ENCODE results near the gene HDAC4.

Gene HDAC4

GRCh38 chr2:239376351-239376750 lies 24.5 kb downstream of the HDAC4 start:
- Histone ChIP-seq H4K20me1 (ENCODE audit: insufficient read depth, low read length, poor library complexity, severe bottlenecking) (no peaks in the 10 kb centered on the region), H3K9me2 (replicated peaks; ENCODE audit: low read depth, low read length) (no peaks in the 10 kb centered on the region), H2AFZ (ENCODE audit: low read length) (no peak overlapping the region), H3F3A (ENCODE audit: low read depth) (no peaks in the 10 kb centered on the region), H3K4me1 (ENCODE audit: insufficient read depth, low read length, poor library complexity, severe bottlenecking) (no peaks in the 10 kb centered on the region), H3K4me3 (ENCODE audit: low read length, poor library complexity, severe bottlenecking) (no peak overlapping the region), H3K9me3 (ENCODE audit: insufficient read depth, low read depth, low read length) (no peaks in the 10 kb centered on the region), H3K4me2 (ENCODE audit: low read depth, low read length, poor library complexity, severe bottlenecking) (no peak overlapping the region), H3K9ac (ENCODE audit: low read depth, low read length, poor library complexity, severe bottlenecking) (no peak overlapping the region), H3K79me2 (ENCODE audit: insufficient read depth, low read length) (no peaks in the 10 kb centered on the region), H3K27me3 (ENCODE audit: insufficient read depth, low read length, poor library complexity, severe bottlenecking) (no peaks in the 10 kb centered on the region), H3K36me3 (ENCODE audit: insufficient read depth, low read length) (no peaks in the 10 kb centered on the region)
- TF ChIP-seq, protein P1, sequence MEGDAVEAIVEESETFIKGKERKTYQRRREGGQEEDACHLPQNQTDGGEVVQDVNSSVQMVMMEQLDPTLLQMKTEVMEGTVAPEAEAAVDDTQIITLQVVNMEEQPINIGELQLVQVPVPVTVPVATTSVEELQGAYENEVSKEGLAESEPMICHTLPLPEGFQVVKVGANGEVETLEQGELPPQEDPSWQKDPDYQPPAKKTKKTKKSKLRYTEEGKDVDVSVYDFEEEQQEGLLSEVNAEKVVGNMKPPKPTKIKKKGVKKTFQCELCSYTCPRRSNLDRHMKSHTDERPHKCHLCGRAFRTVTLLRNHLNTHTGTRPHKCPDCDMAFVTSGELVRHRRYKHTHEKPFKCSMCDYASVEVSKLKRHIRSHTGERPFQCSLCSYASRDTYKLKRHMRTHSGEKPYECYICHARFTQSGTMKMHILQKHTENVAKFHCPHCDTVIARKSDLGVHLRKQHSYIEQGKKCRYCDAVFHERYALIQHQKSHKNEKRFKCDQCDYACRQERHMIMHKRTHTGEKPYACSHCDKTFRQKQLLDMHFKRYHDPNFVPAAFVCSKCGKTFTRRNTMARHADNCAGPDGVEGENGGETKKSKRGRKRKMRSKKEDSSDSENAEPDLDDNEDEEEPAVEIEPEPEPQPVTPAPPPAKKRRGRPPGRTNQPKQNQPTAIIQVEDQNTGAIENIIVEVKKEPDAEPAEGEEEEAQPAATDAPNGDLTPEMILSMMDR (conservative IDR thresholded peaks at IDR 0.05; ENCODE audit: low read length) = no peak
- TF ChIP-seq EZH2phosphoT487 (IDR thresholded peaks at IDR 0.05; ENCODE audit: borderline replicate concordance) = no peak

DNA sequence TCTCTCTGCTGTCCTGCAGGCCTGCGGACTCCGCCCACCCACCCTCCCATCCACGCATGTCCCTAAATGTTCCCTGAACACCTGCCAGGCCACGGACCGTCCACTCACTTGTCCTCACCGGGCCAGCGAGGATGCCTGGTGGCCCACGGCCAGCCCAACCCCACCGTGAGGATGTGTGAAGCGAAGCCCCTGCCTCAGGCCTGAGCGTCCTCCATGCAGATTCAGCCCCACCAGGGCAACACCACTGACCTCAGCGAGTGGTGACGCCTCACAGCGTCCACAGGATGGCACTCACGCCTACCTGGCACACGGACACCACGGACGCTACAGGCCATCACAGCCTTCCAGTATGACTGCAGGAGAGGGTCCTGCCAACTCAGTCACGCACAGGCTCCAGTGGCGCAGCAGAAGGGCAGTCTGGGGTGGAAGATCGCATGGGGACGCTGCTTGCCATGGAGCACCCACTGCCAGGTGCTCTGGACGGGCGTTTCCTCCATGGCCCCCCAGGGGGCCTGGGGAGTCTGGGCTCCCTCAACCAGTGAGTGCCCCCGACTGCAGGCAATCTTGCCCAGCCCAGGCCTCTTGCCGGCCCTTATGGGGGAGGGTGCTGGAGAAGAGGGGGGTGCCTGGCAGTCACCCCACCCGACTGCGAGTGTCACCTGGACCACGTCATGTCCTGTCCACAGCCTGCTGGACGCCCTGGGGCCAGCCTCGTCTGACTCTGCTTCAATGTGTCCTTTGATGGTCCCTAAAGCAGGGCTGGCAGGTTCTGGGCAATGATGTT lies 25.4 kb downstream of the HDAC4 start:
- H3F3A ChIP-seq (ENCODE audit: low read depth) = no peaks in the 10 kb centered on the region
- H3K27me3 ChIP-seq (ENCODE audit: insufficient read depth, low read length, poor library complexity, severe bottlenecking) = no peaks in the 10 kb centered on the region
- TF ChIP-seq EZH2phosphoT487 (IDR thresholded peaks at IDR 0.05; ENCODE audit: borderline replicate concordance) = no peak
- TF ChIP-seq, protein P1 (conservative IDR thresholded peaks at IDR 0.05; ENCODE audit: low read length) = 0 out of 2 replicates have a peak, but pooled peaks have one; percentile 15
- no peak overlapping the region for H3K4me3 ChIP-seq (ENCODE audit: low read length, poor library complexity, severe bottlenecking)
- H3K79me2 ChIP-seq (ENCODE audit: insufficient read depth, low read length) = no peaks in the 10 kb centered on the region
- H3K9me2 ChIP-seq (replicated peaks; ENCODE audit: low read depth, low read length) = no peaks in the 10 kb centered on the region
- H3K4me1 ChIP-seq (ENCODE audit: insufficient read depth, low read length, poor library complexity, severe bottlenecking) = no peaks in the 10 kb centered on the region
- H3K9me3 ChIP-seq (ENCODE audit: insufficient read depth, low read depth, low read length) = no peaks in the 10 kb centered on the region
- no peak overlapping the region for H3K4me2 ChIP-seq (ENCODE audit: low read depth, low read length, poor library complexity, severe bottlenecking)
- H4K20me1 ChIP-seq (ENCODE audit: insufficient read depth, low read length, poor library complexity, severe bottlenecking) = no peaks in the 10 kb centered on the region
- H3K36me3 ChIP-seq (ENCODE audit: insufficient read depth, low read length) = no peaks in the 10 kb centered on the region
- H2AFZ ChIP-seq (ENCODE audit: low read length) = no peak overlapping the region
- H3K9ac ChIP-seq (ENCODE audit: low read depth, low read length, poor library complexity, severe bottlenecking) = no peak overlapping the region

DNA sequence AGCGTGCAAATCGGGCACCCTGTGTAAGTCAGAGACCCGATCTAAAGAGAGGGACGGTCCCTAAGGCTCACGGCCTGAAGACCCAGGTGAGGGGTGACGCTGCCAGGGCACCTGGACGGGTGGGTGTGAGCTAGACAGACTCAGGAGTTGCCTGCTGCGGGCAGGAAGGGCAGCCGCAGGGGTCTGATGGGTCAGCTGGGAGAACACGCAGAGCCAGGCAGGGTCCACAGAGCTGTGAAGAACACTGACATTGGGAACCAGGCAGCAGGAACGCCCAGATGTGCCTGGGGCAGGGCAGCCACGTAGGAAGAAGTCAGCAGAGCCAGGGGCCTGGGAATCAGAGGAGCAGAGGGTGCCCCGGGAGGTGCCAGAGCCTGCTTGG lies 25.9 kb downstream of the HDAC4 start:
- TF ChIP-seq, protein P1 (conservative IDR thresholded peaks at IDR 0.05; ENCODE audit: low read length) = no peak
- no peak for TF ChIP-seq EZH2phosphoT487 (IDR thresholded peaks at IDR 0.05; ENCODE audit: borderline replicate concordance)
- Histone ChIP-seq H3K4me1 (ENCODE audit: insufficient read depth, low read length, poor library complexity, severe bottlenecking) (no peaks in the 10 kb centered on the region), H3K4me3 (ENCODE audit: low read length, poor library complexity, severe bottlenecking) (no peak overlapping the region), H3K27me3 (ENCODE audit: insufficient read depth, low read length, poor library complexity, severe bottlenecking) (no peaks in the 10 kb centered on the region), H3K9me3 (ENCODE audit: insufficient read depth, low read depth, low read length) (no peaks in the 10 kb centered on the region), H3K79me2 (ENCODE audit: insufficient read depth, low read length) (no peaks in the 10 kb centered on the region), H3K9ac (ENCODE audit: low read depth, low read length, poor library complexity, severe bottlenecking) (no peak overlapping the region), H3F3A (ENCODE audit: low read depth) (no peaks in the 10 kb centered on the region), H3K9me2 (replicated peaks; ENCODE audit: low read depth, low read length) (no peaks in the 10 kb centered on the region), H2AFZ (ENCODE audit: low read length) (no peak overlapping the region), H3K4me2 (ENCODE audit: low read depth, low read length, poor library complexity, severe bottlenecking) (no peak overlapping the region), H3K36me3 (ENCODE audit: insufficient read depth, low read length) (no peaks in the 10 kb centered on the region), H4K20me1 (ENCODE audit: insufficient read depth, low read length, poor library complexity, severe bottlenecking) (no peaks in the 10 kb centered on the region)

Measured in Loucy (cell line).